Heart left ventricle (tissue), 16 donors: ENCODE measurements around the gene SLC9A9. TPM values are rescaled to one million over a fixed set of nuclear protein-coding genes. Genes with fewer than 3 reads are reported as not detected.
A peak's percentile ranks its signal among the peaks of the same experiment; 100 is the strongest.

Experiments used
- ATAC-seq, 4 donors: fragments of 200-7000 bp; cut with Tn5 transposase; one replicate each; pipeline ENCODE4 v1.9.1; 2020 to 2022; ENCODE audit warnings: moderate library complexity in 4 of 4, mild to moderate bottlenecking in 3 of 4, moderate number of reproducible peaks in 1 of 4
- DNase-seq, 5 donors: peaks; one replicate each; pipeline ENCODE4 v3.0.0-alpha.2; 2020
- H3K27ac ChIP-seq, 12 donors: fragments of 200-600 bp; sonication (generic) in 4 of 12; one replicate each; pipeline versions ENCODE4 v1.5.0 to v1.8.0; 2016 to 2022; ENCODE audit warnings: mild to moderate bottlenecking in 2 of 12
- H3K27me3 ChIP-seq, 9 donors: fragments of 200-600 bp; sonication (generic) in 2 of 9; one replicate each; pipeline versions ENCODE4 v1.5.1 to v1.8.0; 2016 to 2022; ENCODE audit warnings: mild to moderate bottlenecking in 3 of 9
- H3K36me3 ChIP-seq, 9 donors: fragments of 200-600 bp; sonication (generic) in 2 of 9; one replicate each; pipeline versions ENCODE4 v1.5.0 to v1.8.0; 2018 to 2022; ENCODE audit warnings: mild to moderate bottlenecking in 2 of 9
- H3K4me1 ChIP-seq, 12 donors: fragments of 200-600 bp; sonication (generic) in 4 of 12; one replicate each; pipeline versions ENCODE4 v1.5.0 to v1.8.0; 2016 to 2022; ENCODE audit warnings: mild to moderate bottlenecking in 3 of 12
- H3K4me3 ChIP-seq, 12 donors: fragments of 200-600 bp; sonication (generic) in 4 of 12; one replicate each; pipeline versions ENCODE4 v1.5.0 to v1.8.0; 2017 to 2022; ENCODE audit warnings: mild to moderate bottlenecking in 9 of 12, moderate library complexity in 4 of 12
- H3K9me3 ChIP-seq, 12 donors: fragments of 200-600 bp; sonication (generic) in 4 of 12; one replicate each; pipeline versions ENCODE4 v1.5.0 to v1.8.0; 2016 to 2022; ENCODE audit warnings: mild to moderate bottlenecking in 1 of 12
- POLR2A ChIP-seq, 2 donors: fragments of 450-650 bp; IDR thresholded peaks; one replicate each; pipeline ENCODE4 v1.6.1; 2017; ENCODE audit warnings: antibody characterized with exemption in 2 of 2, mild to moderate bottlenecking in 2 of 2, moderate library complexity in 2 of 2
- WGBS, 4 donors: extraction: QIAGEN DNeasy Blood & Tissue Kit in 2 of 4; methylation state at CpG; one replicate each; pipeline versions ENCODE4 v1.1.5 to v1.1.7; 2013 to 2018; 5-methylcytosine and 5-hydroxymethylcytosine counted together
- intact Hi-C, 10 donors: fragments of 100-400 bp; cut with DNase I; formaldehyde crosslinking; loops; one replicate each; pipeline versions ENCODE4 v1.11.1 to v1.14.2; 2022
- polyA plus RNA-seq, 2 donors: library from polyadenylated mRNA; stranded (reverse); fragments of 200-250 nt; gene quantifications; one replicate each; pipeline ENCODE4 v1.2.3, GENCODE V29; 2013
- total RNA-seq, 9 donors: library from RNA; depleted of rRNA in 2 of 9; stranded (reverse); fragments of >200 nt in 2 of 9; fragmentation: NEBNext Ultra II Directional in 3 of 9; extraction: Animal tissue kit (Norgen Biotek cat#: 25700) in 3 of 9; gene quantifications; one replicate each; pipeline versions ENCODE4 v1.1.0 to v1.2.4, GENCODE V29; 2016 to 2023
- TF ChIP-seq, protein P1 (sequence below), 12 donors: fragments of 200-600 bp; sonication (generic) in 4 of 12; IDR thresholded peaks; one replicate each; pipeline versions ENCODE4 v1.5.0 to v1.8.0; 2018 to 2022; ENCODE audit warnings: antibody characterized with exemption in 12 of 12, mild to moderate bottlenecking in 5 of 12
- donor health status: ischemic (EF 13 %, LVEDD 7.1; RV severe dilation, severe dysfunction).
- donor health status: healthy with polysubstance abuse.
- donor health status: DM: no; HTN: yes; CAD: no.
- donor health status: DM: no; HTN: no; CAD: no.
- donor health status: ischemic (EF 25% LVEDD 6.9; RV normal size, moderate dysfunction).
- donor health status: ischemic (EF 25% LVEDD 5.7; RV mildly dilated, moderate dysfunction).
- donor health status: healthy.
- donor health status: DM: yes; HTN: yes; CAD: no.
- donor health status: ischemic (EF 35%, LVEDD 5.7; RV mildly dilated, moderate dysfunction).
- donor health status: nonischemic (EF 11% LVEDD 7.7; RV severe dilation, severe dysfunction).
- donor health status: DM: yes; HTN: yes; CAD: no.
- donor health status: PGD.
- donor health status: ischemic (EF 29% LVEDD 5.4; RV normal size, mild dysfunction).
- donor health status: nonischemic (EF 23%, LVEDD 6.1; RV moderate dilation, normal function).

SLC9A9 gene
- total and polyA plus RNA-seq, 11 donors = 0.76 to 17.5 (median 3.3) TPM

DNA sequence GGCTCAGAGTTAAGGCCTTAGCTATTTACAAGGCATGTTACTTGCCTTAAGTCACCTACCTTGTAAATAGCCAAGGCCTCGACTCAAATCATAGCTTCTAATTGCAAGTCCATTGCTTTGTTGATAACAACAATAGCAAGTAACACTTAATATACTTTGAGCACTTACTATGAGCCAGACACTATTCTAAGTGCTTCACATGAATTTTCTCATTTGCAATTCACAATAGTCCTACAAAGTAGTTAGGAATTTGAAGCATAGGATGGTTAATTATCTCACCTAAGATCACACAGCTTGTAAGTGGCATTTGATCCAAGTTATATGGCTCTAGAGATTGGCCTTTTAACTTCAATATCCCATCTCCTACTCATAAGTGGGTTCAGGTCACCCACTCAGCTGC lies 28.4 kb downstream of the SLC9A9 start:
- Histone ChIP-seq H3K36me3 (no peaks in the 10 kb centered on the region), H3K27ac (no peak overlapping the region), H3K4me3 (no peak overlapping the region), H3K27me3 (no peaks in the 10 kb centered on the region), H3K4me1 (peaks cover 0 to 54% (median 0%) of the 10 kb centered on the region in 12 donors), H3K9me3 (no peaks in the 10 kb centered on the region)
- TF ChIP-seq POLR2A (IDR thresholded peaks at IDR 0.05) = no peak
- TF ChIP-seq, protein P1, sequence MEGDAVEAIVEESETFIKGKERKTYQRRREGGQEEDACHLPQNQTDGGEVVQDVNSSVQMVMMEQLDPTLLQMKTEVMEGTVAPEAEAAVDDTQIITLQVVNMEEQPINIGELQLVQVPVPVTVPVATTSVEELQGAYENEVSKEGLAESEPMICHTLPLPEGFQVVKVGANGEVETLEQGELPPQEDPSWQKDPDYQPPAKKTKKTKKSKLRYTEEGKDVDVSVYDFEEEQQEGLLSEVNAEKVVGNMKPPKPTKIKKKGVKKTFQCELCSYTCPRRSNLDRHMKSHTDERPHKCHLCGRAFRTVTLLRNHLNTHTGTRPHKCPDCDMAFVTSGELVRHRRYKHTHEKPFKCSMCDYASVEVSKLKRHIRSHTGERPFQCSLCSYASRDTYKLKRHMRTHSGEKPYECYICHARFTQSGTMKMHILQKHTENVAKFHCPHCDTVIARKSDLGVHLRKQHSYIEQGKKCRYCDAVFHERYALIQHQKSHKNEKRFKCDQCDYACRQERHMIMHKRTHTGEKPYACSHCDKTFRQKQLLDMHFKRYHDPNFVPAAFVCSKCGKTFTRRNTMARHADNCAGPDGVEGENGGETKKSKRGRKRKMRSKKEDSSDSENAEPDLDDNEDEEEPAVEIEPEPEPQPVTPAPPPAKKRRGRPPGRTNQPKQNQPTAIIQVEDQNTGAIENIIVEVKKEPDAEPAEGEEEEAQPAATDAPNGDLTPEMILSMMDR (IDR thresholded peaks at IDR 0.05) = no peak
- intact Hi-C loops = no loop called here
- 72 to 79% (median 77%) methylated on average over 1 of the region's 1 CpG for WGBS, 4 donors
- no peak for DNase-seq
- ATAC-seq = no peak

DNA sequence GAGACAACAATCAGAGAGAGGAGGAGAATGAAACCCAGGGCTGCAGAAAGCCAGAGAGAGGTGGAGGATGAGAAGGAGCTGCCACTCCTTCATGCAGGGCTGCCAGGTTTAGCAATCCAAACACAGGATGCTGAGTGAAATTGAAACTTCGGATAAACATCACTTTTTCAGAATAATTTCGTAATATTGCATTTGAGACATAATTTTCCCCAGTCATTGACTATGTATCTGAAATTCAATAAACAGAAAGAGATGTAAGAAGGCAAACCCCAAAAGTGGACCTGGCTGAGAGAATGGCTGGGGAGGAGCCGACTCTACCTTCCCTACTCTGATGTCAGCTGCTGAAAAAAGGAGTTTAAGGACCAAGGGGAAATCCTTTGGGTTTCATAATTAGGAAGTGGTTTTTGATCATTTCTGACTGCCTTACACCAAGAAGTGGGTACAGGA lies 33.8 kb downstream of the SLC9A9 start:
- no peaks in the 10 kb centered on the region for H3K27me3 ChIP-seq
- no peaks in the 10 kb centered on the region for H3K9me3 ChIP-seq
- 83 to 90% (median 84%) methylated on average over 3 of the region's 3 CpGs for WGBS, 4 donors
- ATAC-seq (peak in 1 of 4 donors; percentile 41), DNase-seq (no peak)
- no peak overlapping the region for H3K4me3 ChIP-seq
- intact Hi-C loops = no loop called here
- no peak for TF ChIP-seq POLR2A (IDR thresholded peaks at IDR 0.05)
- TF ChIP-seq, protein P1 (IDR thresholded peaks at IDR 0.05) = no peak
- H3K4me1 ChIP-seq = peaks cover 0 to 63% (median 5%) of the 10 kb centered on the region in 12 donors
- H3K36me3 ChIP-seq = no peaks in the 10 kb centered on the region
- peak overlapping the region in 1 of 12 donors; percentile 39 for H3K27ac ChIP-seq

DNA sequence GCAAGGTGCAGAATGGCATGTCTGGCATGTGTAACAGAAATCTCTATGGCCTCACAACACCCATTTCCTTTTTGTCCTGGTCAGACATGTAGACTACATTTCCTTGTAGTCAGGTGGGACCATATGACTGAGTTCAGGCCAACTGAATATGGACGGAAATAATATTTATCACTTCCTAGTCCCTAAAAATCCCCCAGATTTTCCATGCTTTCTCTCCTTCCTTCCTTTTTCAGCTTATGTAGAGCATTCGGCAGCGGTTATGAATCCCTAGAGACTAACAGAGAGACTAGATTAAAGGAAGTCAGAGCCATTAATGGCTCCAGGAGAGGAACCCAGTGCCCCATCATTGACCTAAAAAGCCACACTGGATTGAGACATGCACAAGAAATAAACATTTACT lies 35.8 kb downstream of the SLC9A9 start:
- no peak for ATAC-seq
- Histone ChIP-seq H3K27ac (peak overlapping the region in 1 of 12 donors; percentile 17), H3K4me1 (peaks cover 0 to 78% (median 6%) of the 10 kb centered on the region in 12 donors)

GRCh38 chr3:143811602-143812001 lies 36.7 kb downstream of the SLC9A9 start:
- TF ChIP-seq POLR2A (IDR thresholded peaks at IDR 0.05) = no peak
- TF ChIP-seq, protein P1 (IDR thresholded peaks at IDR 0.05) = no peak
- H3K4me1 ChIP-seq = peaks cover 0 to 87% (median 6%) of the 10 kb centered on the region in 12 donors
- ATAC-seq = peak in 1 of 4 donors; percentile 66
- no peaks in the 10 kb centered on the region for H3K27me3 ChIP-seq
- no peaks in the 10 kb centered on the region for H3K9me3 ChIP-seq
- 82 to 89% (median 87%) methylated on average over 8 of the region's 8 CpGs for WGBS, 4 donors
- no peaks in the 10 kb centered on the region for H3K36me3 ChIP-seq
- peak overlapping the region in 4 of 12 donors; percentile 5 to 17 (median 12) for H3K27ac ChIP-seq
- intact Hi-C loops = no loop called here
- DNase-seq = peak in 3 of 5 donors; percentile 34 to 63 (median 61)
- H3K4me3 ChIP-seq = no peak overlapping the region

More for the DNA sequence above, 35.8 kb downstream of the SLC9A9 start:
- no peak for DNase-seq
- Histone ChIP-seq H3K9me3 (no peaks in the 10 kb centered on the region), H3K27me3 (no peaks in the 10 kb centered on the region), H3K4me3 (no peak overlapping the region), H3K36me3 (no peaks in the 10 kb centered on the region)
- intact Hi-C loops = no loop called here
- no peak for TF ChIP-seq POLR2A (IDR thresholded peaks at IDR 0.05)
- TF ChIP-seq, protein P1 (IDR thresholded peaks at IDR 0.05) = no peak
- WGBS, 4 donors = 34 to 62% (median 44%) methylated on average over 3 of the region's 3 CpGs
